ENCODE results near the gene TRPM3.

TRPM3 gene

GRCh38 chr9:70517926-70518610 is 603.4 kb downstream of the TRPM3 start:
- no peak for TF ChIP-seq CTCF (conservative IDR thresholded peaks at IDR 0.05; ENCODE audit: low read depth, low read length)
- no peak overlapping the region for H3K4me3 ChIP-seq (ENCODE audit: low read depth, low read length)
- peak; percentile 64 for DNase-seq (ENCODE audit: low read depth)

- no peak for DNase-seq (ENCODE audit: low read depth)
- no peak for TF ChIP-seq CTCF (conservative IDR thresholded peaks at IDR 0.05; ENCODE audit: low read depth, low read length)
- no peak overlapping the region for H3K4me3 ChIP-seq (ENCODE audit: low read depth, low read length)
These were observed 607.1 kb downstream of the TRPM3 start for GRCh38 chr9:70514273-70514672.

- no peak overlapping the region for H3K4me3 ChIP-seq (ENCODE audit: low read depth, low read length)
- no peak for TF ChIP-seq CTCF (conservative IDR thresholded peaks at IDR 0.05; ENCODE audit: low read depth, low read length)
- no peak for DNase-seq (ENCODE audit: low read depth)
These were observed 609.6 kb downstream of the TRPM3 start for GRCh38 chr9:70511858-70512257.

- DNase-seq (ENCODE audit: low read depth) = peak; percentile 55
- H3K4me3 ChIP-seq (ENCODE audit: low read depth, low read length) = no peak overlapping the region
- TF ChIP-seq CTCF (conservative IDR thresholded peaks at IDR 0.05; ENCODE audit: low read depth, low read length) = peak; percentile 79
These were observed 611.2 kb downstream of the TRPM3 start for GRCh38 chr9:70510157-70510770.

- no peak for DNase-seq (ENCODE audit: low read depth)
- no peak for TF ChIP-seq CTCF (conservative IDR thresholded peaks at IDR 0.05; ENCODE audit: low read depth, low read length)
- no peak overlapping the region for H3K4me3 ChIP-seq (ENCODE audit: low read depth, low read length)
These were observed 615.3 kb downstream of the TRPM3 start for GRCh38 chr9:70506159-70506558.

- H3K4me3 ChIP-seq (ENCODE audit: low read depth, low read length) = no peak overlapping the region
- peak; percentile 30 for DNase-seq (ENCODE audit: low read depth)
- TF ChIP-seq CTCF (conservative IDR thresholded peaks at IDR 0.05; ENCODE audit: low read depth, low read length) = no peak
These were observed 616.6 kb downstream of the TRPM3 start for GRCh38 chr9:70504834-70505233.

- no peak for TF ChIP-seq CTCF (conservative IDR thresholded peaks at IDR 0.05; ENCODE audit: low read depth, low read length)
- no peak for DNase-seq (ENCODE audit: low read depth)
- no peak overlapping the region for H3K4me3 ChIP-seq (ENCODE audit: low read depth, low read length)
These were observed 618.7 kb downstream of the TRPM3 start for GRCh38 chr9:70502690-70503089.
